ENCODE results near the gene CD1B.
"Not testable (repeated sequence)": the region's sequence is repeated elsewhere in the genome, so short reads cannot be mapped to it uniquely, and the experiment has no call there.

CD1B gene

DNA sequence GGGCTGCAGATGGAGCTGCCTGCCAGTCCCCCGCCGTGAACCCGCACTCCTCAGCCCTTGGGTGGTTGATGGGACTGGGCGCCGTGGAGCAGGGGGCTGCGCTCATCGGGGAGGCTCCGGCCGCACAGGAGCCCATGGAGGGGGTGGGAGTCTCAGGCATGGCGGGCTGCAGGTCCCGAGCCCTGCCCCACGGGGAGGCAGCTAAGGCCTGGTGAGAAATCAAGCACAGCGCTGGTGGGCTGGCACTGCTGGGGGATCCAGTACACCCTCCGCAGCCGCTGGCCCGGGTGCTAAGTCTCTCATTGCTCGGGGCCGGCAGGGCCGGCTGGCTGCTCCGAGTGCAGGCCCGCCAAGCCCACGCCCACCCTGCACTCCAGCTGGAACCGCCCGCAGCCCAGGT, 17.6 kb upstream of the CD1B start:
- H3K27me3 Mint-ChIP-seq = peaks cover 39% of the 10 kb centered on the region
- not testable (repeated sequence) for H3K27ac Mint-ChIP-seq (ENCODE audit: low read depth); H3K9me3 Mint-ChIP-seq; H3K4me3 Mint-ChIP-seq; H3K4me1 Mint-ChIP-seq; H3K36me3 Mint-ChIP-seq (ENCODE audit: insufficient read depth); DNase-seq (ENCODE audit: low spot score in 2 of 2); ATAC-seq (replicated peaks; ENCODE audit: extremely low read depth, poor library complexity, severe bottlenecking)

- H3K9me3 Mint-ChIP-seq; DNase-seq (ENCODE audit: low spot score in 2 of 2); ATAC-seq (replicated peaks; ENCODE audit: extremely low read depth, poor library complexity, severe bottlenecking): not testable (repeated sequence)
These were observed 5.1 kb upstream of the CD1B start for GRCh38 chr1:158336413-158336812.

GRCh38 chr1:158335213-158335532, 3.8 kb upstream of the CD1B start:
- no peak for DNase-seq (ENCODE audit: low spot score in 2 of 2)
- Mint-ChIP-seq H3K4me3 (no peak overlapping the region), H3K9me3 (no peaks in the 10 kb centered on the region), H3K27ac (ENCODE audit: low read depth) (no peak overlapping the region), H3K4me1 (peaks cover 6% of the 10 kb centered on the region), H3K36me3 (ENCODE audit: insufficient read depth) (no peaks in the 10 kb centered on the region), H3K27me3 (peaks cover 27% of the 10 kb centered on the region)
- ATAC-seq (replicated peaks; ENCODE audit: extremely low read depth, poor library complexity, severe bottlenecking) = no peak

More at GRCh38 chr1:158336413-158336812, 5.1 kb upstream of the CD1B start:
- H3K27me3 Mint-ChIP-seq = peaks cover 27% of the 10 kb centered on the region
- not testable (repeated sequence) for H3K4me3 Mint-ChIP-seq; H3K27ac Mint-ChIP-seq (ENCODE audit: low read depth); H3K36me3 Mint-ChIP-seq (ENCODE audit: insufficient read depth); H3K4me1 Mint-ChIP-seq

- no peak for ATAC-seq (replicated peaks; ENCODE audit: extremely low read depth, poor library complexity, severe bottlenecking)
- Mint-ChIP-seq H3K4me3 (no peak overlapping the region), H3K27ac (ENCODE audit: low read depth) (no peak overlapping the region), H3K4me1 (peaks cover 6% of the 10 kb centered on the region), H3K27me3 (peaks cover 27% of the 10 kb centered on the region), H3K9me3 (no peaks in the 10 kb centered on the region), H3K36me3 (ENCODE audit: insufficient read depth) (no peaks in the 10 kb centered on the region)
- no peak for DNase-seq (ENCODE audit: low spot score in 2 of 2)
These were observed 3.3 kb upstream of the CD1B start for GRCh38 chr1:158334526-158335212.

- H3K4me1 Mint-ChIP-seq = peaks cover 6% of the 10 kb centered on the region
- peaks cover 23% of the 10 kb centered on the region for H3K27me3 Mint-ChIP-seq
- H3K9me3 Mint-ChIP-seq = no peaks in the 10 kb centered on the region
- H3K36me3 Mint-ChIP-seq (ENCODE audit: insufficient read depth) = no peaks in the 10 kb centered on the region
- H3K27ac Mint-ChIP-seq (ENCODE audit: low read depth) = no peak overlapping the region
- DNase-seq (ENCODE audit: low spot score in 2 of 2) (no peak), ATAC-seq (replicated peaks; ENCODE audit: extremely low read depth, poor library complexity, severe bottlenecking) (no peak)
- H3K4me3 Mint-ChIP-seq = no peak overlapping the region
These were observed 2.2 kb upstream of the CD1B start for GRCh38 chr1:158333405-158334155.

- H3K9me3 Mint-ChIP-seq = no peaks in the 10 kb centered on the region
- no peaks in the 10 kb centered on the region for H3K36me3 Mint-ChIP-seq (ENCODE audit: insufficient read depth)
- ATAC-seq (replicated peaks; ENCODE audit: extremely low read depth, poor library complexity, severe bottlenecking) (no peak), DNase-seq (ENCODE audit: low spot score in 2 of 2) (no peak)
- H3K27ac Mint-ChIP-seq (ENCODE audit: low read depth) = no peak overlapping the region
- H3K4me3 Mint-ChIP-seq = no peak overlapping the region
- H3K27me3 Mint-ChIP-seq = peaks cover 10% of the 10 kb centered on the region
- H3K4me1 Mint-ChIP-seq = peaks cover 6% of the 10 kb centered on the region
These were observed 265 bp downstream of the CD1B start for GRCh38 chr1:158331106-158331425.

GRCh38 chr1:158330391-158331105, 783 bp downstream of the CD1B start:
- no peak for ATAC-seq (replicated peaks; ENCODE audit: extremely low read depth, poor library complexity, severe bottlenecking)
- DNase-seq (ENCODE audit: low spot score in 2 of 2) = no peak
- Mint-ChIP-seq H3K27me3 (peaks cover 10% of the 10 kb centered on the region), H3K4me1 (peaks cover 6% of the 10 kb centered on the region), H3K36me3 (ENCODE audit: insufficient read depth) (no peaks in the 10 kb centered on the region), H3K4me3 (no peak overlapping the region), H3K27ac (ENCODE audit: low read depth) (no peak overlapping the region), H3K9me3 (no peaks in the 10 kb centered on the region)

- Mint-ChIP-seq H3K27ac (ENCODE audit: low read depth) (no peak overlapping the region), H3K27me3 (peaks cover 11% of the 10 kb centered on the region)
These were observed 1.6 kb downstream of the CD1B start for GRCh38 chr1:158329733-158330132.

DNA sequence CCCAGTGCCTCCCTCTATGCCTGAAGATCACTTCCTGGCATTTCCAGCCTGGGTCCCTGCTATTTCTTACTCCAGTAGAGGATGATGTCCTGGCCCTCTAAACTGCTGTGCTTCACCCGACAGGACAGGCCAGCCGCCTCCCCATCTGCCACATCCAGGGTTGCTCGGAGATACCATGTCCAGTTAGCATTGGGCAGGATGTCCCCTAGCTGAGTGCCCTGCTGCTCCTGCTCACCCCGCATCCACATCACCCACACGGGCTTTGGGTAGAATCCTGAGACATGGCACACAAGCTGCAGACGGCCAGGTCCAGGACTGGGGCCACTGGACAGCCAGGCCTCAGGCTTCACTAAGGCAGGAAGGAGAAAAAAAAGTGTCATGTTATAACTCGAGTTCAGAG, 2.0 kb downstream of the CD1B start:
- no peak for DNase-seq (ENCODE audit: low spot score in 2 of 2)
- no peak overlapping the region for H3K4me3 Mint-ChIP-seq
- peaks cover 6% of the 10 kb centered on the region for H3K4me1 Mint-ChIP-seq
- no peaks in the 10 kb centered on the region for H3K9me3 Mint-ChIP-seq
- H3K36me3 Mint-ChIP-seq (ENCODE audit: insufficient read depth) = no peaks in the 10 kb centered on the region
- no peak overlapping the region for H3K27ac Mint-ChIP-seq (ENCODE audit: low read depth)
- peaks cover 16% of the 10 kb centered on the region for H3K27me3 Mint-ChIP-seq
- no peak for ATAC-seq (replicated peaks; ENCODE audit: extremely low read depth, poor library complexity, severe bottlenecking)

More at GRCh38 chr1:158329733-158330132, 1.6 kb downstream of the CD1B start:
- no peak overlapping the region for H3K4me3 Mint-ChIP-seq
- no peaks in the 10 kb centered on the region for H3K36me3 Mint-ChIP-seq (ENCODE audit: insufficient read depth)
- ATAC-seq (replicated peaks; ENCODE audit: extremely low read depth, poor library complexity, severe bottlenecking) = no peak
- DNase-seq (ENCODE audit: low spot score in 2 of 2) = no peak
- peaks cover 6% of the 10 kb centered on the region for H3K4me1 Mint-ChIP-seq
- no peaks in the 10 kb centered on the region for H3K9me3 Mint-ChIP-seq

DNA sequence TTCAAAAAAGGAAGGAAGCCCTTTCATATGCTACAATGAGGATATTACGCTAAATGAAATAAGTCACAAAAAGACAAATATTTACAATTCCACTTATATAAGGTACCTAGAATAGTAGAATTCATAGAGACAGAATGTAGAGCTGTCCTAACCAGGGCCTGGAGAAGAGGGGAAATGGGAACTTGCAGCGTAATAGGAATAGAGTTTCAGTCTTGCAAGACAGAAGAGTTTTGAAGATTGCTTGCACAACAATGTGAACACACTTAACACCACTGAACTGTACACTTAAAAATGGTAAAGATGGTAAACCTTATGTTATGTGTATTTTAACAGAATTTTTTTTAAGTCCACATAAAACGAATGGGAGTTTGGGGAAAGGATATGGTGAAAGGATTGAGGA, 2.9 kb downstream of the CD1B start:
- H3K4me3 Mint-ChIP-seq = no peak overlapping the region
- no peak overlapping the region for H3K27ac Mint-ChIP-seq (ENCODE audit: low read depth)
- no peaks in the 10 kb centered on the region for H3K9me3 Mint-ChIP-seq
- H3K36me3 Mint-ChIP-seq (ENCODE audit: insufficient read depth) = no peaks in the 10 kb centered on the region
- peaks cover 25% of the 10 kb centered on the region for H3K27me3 Mint-ChIP-seq
- peaks cover 3% of the 10 kb centered on the region for H3K4me1 Mint-ChIP-seq
- ATAC-seq (replicated peaks; ENCODE audit: extremely low read depth, poor library complexity, severe bottlenecking) (no peak), DNase-seq (ENCODE audit: low spot score in 2 of 2) (no peak)

DNA sequence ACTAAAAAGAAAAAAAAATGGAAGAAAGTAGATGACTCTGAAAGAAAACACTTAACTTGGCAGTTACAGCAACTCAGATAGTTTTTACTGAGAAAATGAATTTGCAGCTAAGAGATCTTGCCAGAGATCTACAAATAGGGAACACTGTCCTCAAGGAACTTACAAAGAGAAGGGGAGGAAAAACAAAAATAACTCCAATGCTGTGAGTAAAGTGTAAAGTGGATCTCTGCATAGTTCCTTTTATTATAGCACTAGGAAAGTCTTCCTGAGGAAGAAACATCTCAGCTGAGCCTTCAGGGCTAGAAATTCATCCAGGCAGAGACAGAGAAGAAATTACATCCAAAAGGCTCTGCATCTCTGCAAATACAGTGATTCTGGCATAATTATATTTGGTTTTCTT, 3.9 kb downstream of the CD1B start:
- no peaks in the 10 kb centered on the region for H3K9me3 Mint-ChIP-seq
- peaks cover 34% of the 10 kb centered on the region for H3K27me3 Mint-ChIP-seq
- no peak overlapping the region for H3K4me3 Mint-ChIP-seq
- no peaks in the 10 kb centered on the region for H3K4me1 Mint-ChIP-seq
- H3K36me3 Mint-ChIP-seq (ENCODE audit: insufficient read depth) = no peaks in the 10 kb centered on the region
- DNase-seq (ENCODE audit: low spot score in 2 of 2) = no peak
- no peak overlapping the region for H3K27ac Mint-ChIP-seq (ENCODE audit: low read depth)
- ATAC-seq (replicated peaks; ENCODE audit: extremely low read depth, poor library complexity, severe bottlenecking) = no peak

DNA sequence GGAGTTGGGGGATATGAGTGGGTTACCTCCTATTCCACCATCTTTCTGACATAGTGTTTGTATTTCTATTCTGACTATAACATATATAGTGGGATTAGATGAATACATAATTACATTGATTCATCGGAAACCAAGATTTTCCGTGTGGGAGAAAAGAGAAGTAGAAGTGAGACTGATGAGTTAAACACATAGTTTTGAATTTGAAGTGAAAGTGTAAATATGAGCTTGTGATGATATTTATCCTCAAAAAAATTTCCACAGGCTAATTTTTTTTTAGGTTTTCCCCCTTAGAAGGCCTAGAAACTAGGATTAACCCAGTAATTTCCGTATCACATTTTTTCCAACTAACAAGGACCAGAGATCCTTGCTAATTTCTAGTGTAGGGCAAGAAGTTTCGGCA, 6.9 kb downstream of the CD1B start:
- Mint-ChIP-seq H3K9me3 (no peaks in the 10 kb centered on the region), H3K36me3 (ENCODE audit: insufficient read depth) (no peaks in the 10 kb centered on the region), H3K4me1 (no peaks in the 10 kb centered on the region), H3K4me3 (no peak overlapping the region), H3K27me3 (peaks cover 60% of the 10 kb centered on the region), H3K27ac (ENCODE audit: low read depth) (no peak overlapping the region)
- no peak for DNase-seq (ENCODE audit: low spot score in 2 of 2)
- no peak for ATAC-seq (replicated peaks; ENCODE audit: extremely low read depth, poor library complexity, severe bottlenecking)

GRCh38 chr1:158323866-158324265, 7.5 kb downstream of the CD1B start:
- DNase-seq (ENCODE audit: low spot score in 2 of 2) = no peak
- H3K27ac Mint-ChIP-seq (ENCODE audit: low read depth) = no peak overlapping the region
- no peaks in the 10 kb centered on the region for H3K9me3 Mint-ChIP-seq
- ATAC-seq (replicated peaks; ENCODE audit: extremely low read depth, poor library complexity, severe bottlenecking) = no peak
- no peaks in the 10 kb centered on the region for H3K36me3 Mint-ChIP-seq (ENCODE audit: insufficient read depth)
- H3K27me3 Mint-ChIP-seq = peaks cover 59% of the 10 kb centered on the region
- H3K4me1 Mint-ChIP-seq = no peaks in the 10 kb centered on the region
- H3K4me3 Mint-ChIP-seq = no peak overlapping the region
